ENCODE measurements around the gene ZNF358.

The ZNF358 gene

GRCh38 chr19:7516878-7517277 lies 975 bp downstream of the ZNF358 start:
- in situ Hi-C loops (cut with MboI; ENCODE audit: low pct_unique_long_range_greater_than_20kb, low sequenced_read_pairs, unreplicated experiment): no loop called here
- no peak for DNase-seq (ENCODE audit: low spot score)
- TF ChIP-seq CTCF (IDR thresholded peaks at IDR 0.05; ENCODE audit: extremely low read depth, insufficient read depth, missing control alignments): no peak

GRCh38 chr19:7519361-7520130 lies 3.6 kb downstream of the ZNF358 start:
- no peak for DNase-seq (ENCODE audit: low spot score)
- in situ Hi-C loops (cut with MboI; ENCODE audit: low pct_unique_long_range_greater_than_20kb, low sequenced_read_pairs, unreplicated experiment): no loop called here
- no peak for TF ChIP-seq CTCF (IDR thresholded peaks at IDR 0.05; ENCODE audit: extremely low read depth, insufficient read depth, missing control alignments)

DNA sequence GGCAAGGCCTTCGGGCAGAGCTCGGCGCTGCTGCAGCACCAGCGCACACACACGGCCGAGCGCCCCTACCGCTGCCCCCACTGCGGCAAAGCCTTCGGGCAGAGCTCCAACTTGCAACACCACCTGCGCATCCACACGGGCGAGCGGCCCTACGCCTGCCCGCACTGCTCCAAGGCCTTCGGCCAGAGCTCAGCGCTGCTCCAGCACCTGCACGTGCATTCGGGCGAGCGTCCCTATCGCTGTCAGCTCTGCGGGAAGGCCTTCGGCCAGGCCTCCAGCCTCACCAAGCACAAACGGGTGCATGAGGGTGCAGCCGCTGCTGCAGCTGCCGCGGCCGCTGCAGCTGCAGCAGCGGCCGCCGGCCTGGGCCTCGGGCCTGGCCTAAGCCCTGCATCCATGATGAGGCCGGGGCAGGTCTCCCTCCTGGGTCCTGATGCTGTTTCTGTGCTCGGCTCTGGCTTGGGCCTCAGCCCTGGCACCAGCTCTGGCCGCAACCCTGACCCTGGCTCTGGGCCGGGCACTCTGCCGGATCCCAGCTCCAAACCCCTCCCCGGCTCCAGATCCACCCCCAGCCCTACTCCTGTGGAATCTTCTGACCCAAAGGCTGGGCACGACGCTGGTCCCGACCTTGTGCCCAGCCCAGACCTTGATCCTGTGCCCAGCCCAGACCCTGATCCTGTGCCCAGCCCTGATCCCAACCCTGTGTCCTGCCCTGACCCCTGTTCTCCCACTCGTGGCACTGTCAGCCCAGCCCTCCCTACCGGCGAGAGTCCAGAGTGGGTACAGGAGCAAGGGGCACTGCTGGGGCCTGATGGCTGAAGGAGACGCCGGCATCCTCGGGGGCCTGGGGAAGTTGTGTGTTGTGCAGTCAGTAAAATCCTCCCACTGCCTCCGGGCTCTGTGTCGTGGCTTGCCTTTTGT lies 4.5 kb downstream of the ZNF358 start:
- in situ Hi-C loops (cut with MboI; ENCODE audit: low pct_unique_long_range_greater_than_20kb, low sequenced_read_pairs, unreplicated experiment): no loop called here
- no peak for DNase-seq (ENCODE audit: low spot score)
- TF ChIP-seq CTCF (IDR thresholded peaks at IDR 0.05; ENCODE audit: extremely low read depth, insufficient read depth, missing control alignments): no peak

- in situ Hi-C loops (cut with MboI; ENCODE audit: low pct_unique_long_range_greater_than_20kb, low sequenced_read_pairs, unreplicated experiment): no loop called here
- TF ChIP-seq CTCF (IDR thresholded peaks at IDR 0.05; ENCODE audit: extremely low read depth, insufficient read depth, missing control alignments): no peak
- DNase-seq (ENCODE audit: low spot score): no peak
These were observed 5.7 kb downstream of the ZNF358 start for GRCh38 chr19:7521551-7522071.

GRCh38 chr19:7522072-7522922 lies 6.4 kb downstream of the ZNF358 start, which contains the start of gene MCOLN1:
Gene MCOLN1 (plus strand): TSS chr19:7522624. CDS start chr19:7522751, 127 bp downstream.
- TF ChIP-seq CTCF (IDR thresholded peaks at IDR 0.05; ENCODE audit: extremely low read depth, insufficient read depth, missing control alignments): no peak
- in situ Hi-C loops (cut with MboI; ENCODE audit: low pct_unique_long_range_greater_than_20kb, low sequenced_read_pairs, unreplicated experiment): no loop called here
- DNase-seq (ENCODE audit: low spot score): peak; percentile 100

Data from GM13977 (cell line).